HUES64 (cell line): ENCODE measurements around the gene CGB2.
A peak's percentile ranks its signal among the peaks of the same experiment; 100 is the strongest.

Experiments
- H3K27ac ChIP-seq: 2 replicates; pipeline ENCODE4 v1.7.0; 2013; ENCODE audit warnings: low read depth, low read length, inconsistent platforms
- H3K27me3 ChIP-seq: 2 replicates; pipeline ENCODE4 v1.6.1; 2013; ENCODE audit warnings: mild to moderate bottlenecking, low read length; ENCODE audit not compliant: insufficient read depth
- H3K36me3 ChIP-seq: 2 replicates; pipeline ENCODE4 v1.6.1; 2013; ENCODE audit warnings: mild to moderate bottlenecking, low read length; ENCODE audit not compliant: insufficient read depth
- H3K4me1 ChIP-seq: 2 replicates; pipeline ENCODE4 v1.6.1; 2013; ENCODE audit warnings: mild to moderate bottlenecking, low read length, moderate library complexity; ENCODE audit not compliant: insufficient read depth
- H3K4me3 ChIP-seq: 2 replicates; pipeline ENCODE4 v1.5.1; 2013; ENCODE audit warnings: mild to moderate bottlenecking, low read length, moderate library complexity
- H3K9ac ChIP-seq: 2 replicates; pipeline ENCODE4 v1.6.1; 2013; ENCODE audit warnings: mild to moderate bottlenecking, low read depth, low read length
- H3K9me3 ChIP-seq: 2 replicates; pipeline ENCODE4 v1.6.1; 2013; ENCODE audit warnings: low read depth, low read length; ENCODE audit not compliant: insufficient read depth
- WGBS: fragments of 150-250, 120-280 bp; methylation state at CpG from one replicate; pipeline ENCODE4 v1.1.7; 2013; ENCODE audit warnings: missing lambda C conversion rate; 5-methylcytosine and 5-hydroxymethylcytosine counted together

Gene CGB2

GRCh38 chr19:49059053-49059452 lies 27.4 kb downstream of the CGB2 start:
- WGBS = 89% methylated on average over 9 of the region's 9 CpGs
- H3K27me3 ChIP-seq = peaks cover 53% of the 10 kb centered on the region
- peaks cover 7% of the 10 kb centered on the region; the same call in 1 of the 2 replicates for H3K4me1 ChIP-seq
- H3K4me3 ChIP-seq = no peak overlapping the region
- H3K9ac ChIP-seq = no peak overlapping the region
- no peaks in the 10 kb centered on the region for H3K9me3 ChIP-seq
- no peaks in the 10 kb centered on the region for H3K36me3 ChIP-seq
- H3K27ac ChIP-seq = no peak overlapping the region

- Histone ChIP-seq H3K4me1 (peaks cover 19% of the 10 kb centered on the region), H3K9ac (no peak overlapping the region), H3K36me3 (no peaks in the 10 kb centered on the region), H3K27me3 (peaks cover 49% of the 10 kb centered on the region), H3K27ac (no peak overlapping the region), H3K9me3 (no peaks in the 10 kb centered on the region), H3K4me3 (no peak overlapping the region)
- 96% methylated on average over 2 of the region's 2 CpGs for WGBS
These were observed 29.3 kb downstream of the CGB2 start for GRCh38 chr19:49061000-49061399.

GRCh38 chr19:49061445-49061844 lies 29.8 kb downstream of the CGB2 start:
- H3K36me3 ChIP-seq = no peaks in the 10 kb centered on the region
- H3K4me3 ChIP-seq = no peak overlapping the region
- peaks cover 23% of the 10 kb centered on the region for H3K4me1 ChIP-seq
- peaks cover 49% of the 10 kb centered on the region for H3K27me3 ChIP-seq
- 84% methylated on average over 25 of the region's 25 CpGs for WGBS
- H3K27ac ChIP-seq = no peak overlapping the region
- H3K9ac ChIP-seq = no peak overlapping the region
- H3K9me3 ChIP-seq = no peaks in the 10 kb centered on the region

- WGBS = 58% methylated on average over 10 of the region's 10 CpGs
- Histone ChIP-seq H3K4me3 (peak overlapping the region; percentile 49), H3K9ac (no peak overlapping the region), H3K27ac (no peak overlapping the region), H3K36me3 (no peaks in the 10 kb centered on the region), H3K4me1 (peaks cover 20% of the 10 kb centered on the region), H3K27me3 (peaks cover 43% of the 10 kb centered on the region), H3K9me3 (no peaks in the 10 kb centered on the region)
These were observed 32.4 kb downstream of the CGB2 start for GRCh38 chr19:49064029-49064629.

- Histone ChIP-seq H3K9me3 (no peaks in the 10 kb centered on the region), H3K27ac (no peak within 1 kb of the TSS; the same call in 1 of the 2 replicates), H3K36me3 (no peaks in the 10 kb centered on the region), H3K9ac (no peak within 1 kb of the TSS), H3K4me1 (peaks cover 20% of the 10 kb centered on the region), H3K27me3 (peaks cover 45% of the 10 kb centered on the region), H3K4me3 (peak within 1 kb of the TSS; percentile 49)
- 2% methylated on average over 47 of the region's 53 CpGs for WGBS
These were observed 33.3 kb downstream of the CGB2 start, which contains the start of gene NTF4 for GRCh38 chr19:49064768-49065611. Gene NTF4 (minus strand): TSS chr19:49064818. CDS start chr19:49061997, 2,821 bp downstream.

- no peak overlapping the region for H3K27ac ChIP-seq
- H3K9me3 ChIP-seq = no peaks in the 10 kb centered on the region
- H3K27me3 ChIP-seq = peaks cover 53% of the 10 kb centered on the region
- H3K4me3 ChIP-seq = 0 out of 2 replicates have a peak overlapping the region, but pooled peaks have one; percentile 17
- H3K4me1 ChIP-seq = peaks cover 20% of the 10 kb centered on the region
- 63% methylated on average over 10 of the region's 13 CpGs for WGBS
- H3K9ac ChIP-seq = no peak overlapping the region
- no peaks in the 10 kb centered on the region for H3K36me3 ChIP-seq
These were observed 34.3 kb downstream of the CGB2 start for GRCh38 chr19:49065905-49066512.

- H3K27ac ChIP-seq = no peak overlapping the region
- H3K9me3 ChIP-seq = no peaks in the 10 kb centered on the region
- peaks cover 20% of the 10 kb centered on the region for H3K4me1 ChIP-seq
- WGBS = 81% methylated on average over 3 of the region's 3 CpGs
- no peak overlapping the region for H3K9ac ChIP-seq
- H3K36me3 ChIP-seq = no peaks in the 10 kb centered on the region
- no peak overlapping the region for H3K4me3 ChIP-seq
- peaks cover 68% of the 10 kb centered on the region for H3K27me3 ChIP-seq
These were observed 35.9 kb downstream of the CGB2 start for GRCh38 chr19:49067554-49067953.

GRCh38 chr19:49069026-49069425 lies 37.3 kb downstream of the CGB2 start:
- Histone ChIP-seq H3K9ac (no peak overlapping the region), H3K27ac (no peak overlapping the region), H3K27me3 (peaks cover 83% of the 10 kb centered on the region), H3K9me3 (no peaks in the 10 kb centered on the region), H3K4me3 (no peak overlapping the region), H3K36me3 (no peaks in the 10 kb centered on the region), H3K4me1 (peaks cover 16% of the 10 kb centered on the region)
- 90% methylated on average over 9 of the region's 9 CpGs for WGBS

GRCh38 chr19:49070416-49070815 lies 38.7 kb downstream of the CGB2 start:
- WGBS = 92% methylated on average over 21 of the region's 21 CpGs
- Histone ChIP-seq H3K36me3 (no peaks in the 10 kb centered on the region), H3K4me3 (no peak overlapping the region), H3K9ac (no peak overlapping the region), H3K9me3 (no peaks in the 10 kb centered on the region), H3K27ac (no peak overlapping the region), H3K4me1 (peaks cover 10% of the 10 kb centered on the region; the same call in 1 of the 2 replicates), H3K27me3 (peaks cover 86% of the 10 kb centered on the region)

- 16% methylated on average over 93 of the region's 93 CpGs for WGBS
These were observed 40.3 kb downstream of the CGB2 start for GRCh38 chr19:49071860-49072547.

More at GRCh38 chr19:49071860-49072547, 40.3 kb downstream of the CGB2 start:
- Histone ChIP-seq H3K4me1 (no peaks in the 10 kb centered on the region), H3K9me3 (no peaks in the 10 kb centered on the region), H3K27ac (no peak overlapping the region), H3K27me3 (peaks cover 70% of the 10 kb centered on the region), H3K36me3 (no peaks in the 10 kb centered on the region), H3K4me3 (peak overlapping the region; percentile 33; the same call in 1 of the 2 replicates), H3K9ac (no peak overlapping the region)
